Islet precursor cell (in vitro differentiated cells): ENCODE measurements around the gene TMEM201.
"Not testable (repeated sequence)": the region's sequence is repeated elsewhere in the genome, so short reads cannot be mapped to it uniquely, and the experiment has no call there.

ENCODE experiments used
- DNase-seq: peaks from one replicate; pipeline ENCODE4 v3.0.0-alpha.2; 2018

Gene TMEM201

GRCh38 chr1:9624081-9624480 lies 35.4 kb downstream of the TMEM201 start:
- no peak for DNase-seq

- DNase-seq = not testable (repeated sequence)
These were observed 36.3 kb downstream of the TMEM201 start for GRCh38 chr1:9625030-9625429.

GRCh38 chr1:9626201-9626608 lies 37.5 kb downstream of the TMEM201 start:
- DNase-seq = no peak

- DNase-seq = no peak
These were observed 40.1 kb downstream of the TMEM201 start for GRCh38 chr1:9628541-9629444.

- no peak for DNase-seq
These were observed 40.9 kb downstream of the TMEM201 start for GRCh38 chr1:9629445-9630201.

- no peak for DNase-seq
These were observed 41.8 kb downstream of the TMEM201 start for GRCh38 chr1:9630331-9631111.

GRCh38 chr1:9631613-9632012 lies 42.9 kb downstream of the TMEM201 start:
- DNase-seq = no peak

- DNase-seq = no peak
These were observed 44.8 kb downstream of the TMEM201 start for GRCh38 chr1:9633493-9633892.

- DNase-seq = no peak
These were observed 45.9 kb downstream of the TMEM201 start for GRCh38 chr1:9634582-9634981.

GRCh38 chr1:9639227-9639626 lies 50.5 kb downstream of the TMEM201 start:
- no peak for DNase-seq

GRCh38 chr1:9643351-9644256 lies 54.9 kb downstream of the TMEM201 start:
- DNase-seq = no peak

GRCh38 chr1:9646037-9646436 lies 57.3 kb downstream of the TMEM201 start:
- no peak for DNase-seq

GRCh38 chr1:9648171-9648570 lies 59.5 kb downstream of the TMEM201 start:
- no peak for DNase-seq

- no peak for DNase-seq
These were observed 61.1 kb downstream of the TMEM201 start for GRCh38 chr1:9649769-9650168.

GRCh38 chr1:9651220-9651564 lies 62.5 kb downstream of the TMEM201 start:
- DNase-seq = no peak

- peak; percentile 65 for DNase-seq
These were observed 63.1 kb downstream of the TMEM201 start, which contains the start of gene PIK3CD for GRCh38 chr1:9651565-9652378. Gene PIK3CD, plus strand, starts transcription at chr1:9651731. Its CDS starts 58,725 bp downstream, at chr1:9710456.

- DNase-seq = no peak
These were observed 63.9 kb downstream of the TMEM201 start for GRCh38 chr1:9652379-9653209.

- no peak for DNase-seq
These were observed 64.4 kb downstream of the TMEM201 start for GRCh38 chr1:9653210-9653490.

GRCh38 chr1:9653491-9654050 lies 64.9 kb downstream of the TMEM201 start:
- DNase-seq = no peak
